Measurements from ENCODE around the gene RNF182. TPM values are rescaled to one million over a fixed set of nuclear protein-coding genes. Genes with fewer than 3 reads are reported as not detected.
"Not testable (repeated sequence)": the region's sequence is repeated elsewhere in the genome, so short reads cannot be mapped to it uniquely, and the experiment has no call there.

The RNF182 gene
- total RNA-seq, 1 donor from 2014 or later, result under 0.01 TPM

DNA sequence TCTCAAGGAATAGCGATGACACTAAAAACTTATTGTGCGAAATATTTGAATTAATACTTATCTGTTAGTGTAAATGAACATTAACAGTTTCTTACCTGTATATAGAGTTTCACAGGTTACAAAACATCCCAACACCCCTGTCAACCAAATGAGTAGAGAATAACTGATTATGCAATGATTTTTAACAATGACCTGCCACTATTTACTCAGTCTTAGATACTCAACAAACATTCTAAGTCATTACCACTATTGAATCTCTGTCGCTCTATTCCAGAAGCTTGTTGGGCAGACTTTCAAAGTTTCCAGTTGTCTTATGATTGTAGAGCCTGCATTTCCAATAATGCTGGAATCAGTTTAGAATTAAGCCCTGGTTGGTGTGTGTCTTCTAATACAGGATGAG lies 85.5 kb downstream of the RNF182 start:
- Histone ChIP-seq H3K27ac (ENCODE audit: low read depth, low read length) (no peak overlapping the region), H3K27me3 (ENCODE audit: control insufficient read depth in 3 of 3, insufficient read depth in 3 of 3, low read length in 3 of 3) (peaks cover 2 to 11% (median 3%) of the 10 kb centered on the region in 3 donors), H3K4me3 (ENCODE audit: low read length in 3 of 3) (no peak overlapping the region), H3K4me1 (ENCODE audit: control insufficient read depth in 3 of 3, insufficient read depth in 3 of 3, low read length in 3 of 3) (no peaks in the 10 kb centered on the region), H3K9me3 (ENCODE audit: control insufficient read depth in 3 of 3, low read length in 3 of 3) (peaks cover 0 to 4% (median 2%) of the 10 kb centered on the region in 3 donors), H3K9ac (ENCODE audit: low read depth in 1 of 3, low read length in 3 of 3) (no peak overlapping the region), H3K36me3 (ENCODE audit: control insufficient read depth in 3 of 3, insufficient read depth in 3 of 3, low read length in 3 of 3) (no peaks in the 10 kb centered on the region)

DNA sequence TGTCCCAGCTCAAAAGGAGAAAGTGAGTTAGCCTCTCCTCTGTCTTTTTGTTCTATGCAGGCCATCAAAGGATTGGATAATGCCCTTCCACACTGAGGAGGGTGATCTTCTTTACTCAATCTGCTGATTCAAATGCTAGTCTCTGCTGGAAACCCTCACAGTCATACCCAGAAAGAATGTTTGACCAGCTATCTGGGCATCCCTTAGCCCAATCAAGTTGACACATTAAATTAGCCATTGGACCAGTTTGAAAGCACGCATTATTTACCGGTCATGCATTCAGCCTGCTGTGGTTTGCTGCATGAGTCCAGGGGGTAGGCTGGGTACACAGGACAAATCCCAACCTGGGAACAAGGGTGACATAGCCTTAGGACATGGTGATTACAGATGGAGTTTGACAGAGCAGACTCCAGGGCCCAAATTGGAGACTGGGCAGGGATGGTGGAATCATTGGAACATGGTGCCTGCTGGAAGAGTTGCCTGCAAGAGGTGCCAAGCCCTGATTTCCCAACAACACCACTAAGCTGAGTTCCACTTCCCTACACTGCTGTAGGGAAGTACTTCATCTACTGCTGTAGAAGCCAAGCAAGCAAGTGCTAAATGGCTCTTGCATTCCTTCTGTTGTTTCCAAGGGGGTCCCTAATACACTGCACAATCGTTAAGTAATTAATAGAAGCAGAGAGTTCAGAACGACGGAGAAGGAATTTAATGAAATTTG lies 87.7 kb downstream of the RNF182 start:
- Histone ChIP-seq H3K4me1 (ENCODE audit: control insufficient read depth in 3 of 3, insufficient read depth in 3 of 3, low read length in 3 of 3) (no peaks in the 10 kb centered on the region), H3K9ac (ENCODE audit: low read depth in 1 of 3, low read length in 3 of 3) (no peak overlapping the region), H3K4me3 (ENCODE audit: low read length in 3 of 3) (no peak overlapping the region), H3K36me3 (ENCODE audit: control insufficient read depth in 3 of 3, insufficient read depth in 3 of 3, low read length in 3 of 3) (no peaks in the 10 kb centered on the region), H3K27me3 (ENCODE audit: control insufficient read depth in 3 of 3, insufficient read depth in 3 of 3, low read length in 3 of 3) (peaks cover 0 to 7% (median 6%) of the 10 kb centered on the region in 3 donors), H3K27ac (ENCODE audit: low read depth, low read length) (no peak overlapping the region), H3K9me3 (ENCODE audit: control insufficient read depth in 3 of 3, low read length in 3 of 3) (peaks cover 0 to 4% (median 2%) of the 10 kb centered on the region in 3 donors)

DNA sequence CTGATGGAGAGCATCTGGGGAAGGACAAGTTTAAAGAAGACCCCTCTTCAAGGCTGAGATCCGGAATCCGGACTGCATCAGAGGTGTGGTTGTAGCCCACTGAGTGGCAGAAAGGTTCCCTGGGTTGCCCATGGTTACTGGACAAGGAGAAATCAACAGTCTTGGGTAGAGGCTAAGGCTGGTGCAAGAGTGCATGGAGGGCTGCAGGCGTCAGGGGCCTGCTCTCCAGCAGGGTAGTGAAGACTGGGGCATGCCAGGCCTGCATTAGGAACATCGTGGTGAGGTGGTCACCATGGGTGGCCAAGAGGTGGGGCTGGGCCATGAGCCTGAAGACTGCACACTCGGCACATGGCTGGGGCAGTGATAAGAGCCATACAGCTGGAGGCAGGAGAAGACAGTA lies 91.2 kb downstream of the RNF182 start:
- no peak overlapping the region for H3K4me3 ChIP-seq (ENCODE audit: low read length in 3 of 3)
- peaks cover 0 to 6% (median 4%) of the 10 kb centered on the region in 3 donors for H3K27me3 ChIP-seq (ENCODE audit: control insufficient read depth in 3 of 3, insufficient read depth in 3 of 3, low read length in 3 of 3)
- no peak overlapping the region for H3K9ac ChIP-seq (ENCODE audit: low read depth in 1 of 3, low read length in 3 of 3)
- H3K4me1 ChIP-seq (ENCODE audit: control insufficient read depth in 3 of 3, insufficient read depth in 3 of 3, low read length in 3 of 3), result no peaks in the 10 kb centered on the region
- no peak overlapping the region for H3K27ac ChIP-seq (ENCODE audit: low read depth, low read length)
- no peaks in the 10 kb centered on the region for H3K36me3 ChIP-seq (ENCODE audit: control insufficient read depth in 3 of 3, insufficient read depth in 3 of 3, low read length in 3 of 3)
- peaks cover 0 to 4% (median 2%) of the 10 kb centered on the region in 3 donors for H3K9me3 ChIP-seq (ENCODE audit: control insufficient read depth in 3 of 3, low read length in 3 of 3)

DNA sequence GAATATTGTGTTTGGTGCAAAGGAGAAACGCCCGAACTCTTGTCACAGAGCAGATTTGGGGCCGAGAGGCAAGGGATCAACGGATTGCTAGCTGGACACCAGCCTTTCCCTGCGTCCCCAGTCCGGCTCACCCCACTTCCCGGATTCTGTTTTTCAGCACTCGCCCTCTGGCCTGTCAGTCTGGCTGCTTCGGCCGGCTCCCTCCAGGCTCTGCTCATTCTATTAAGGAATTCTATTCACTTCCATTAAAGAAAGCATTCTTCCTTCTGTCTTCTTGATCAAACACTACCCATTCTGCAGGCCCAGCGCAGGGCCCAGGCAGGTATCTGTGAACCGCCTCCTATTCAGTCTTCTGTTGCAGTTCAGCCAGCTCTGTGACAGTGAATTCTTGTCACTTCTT lies 91.7 kb downstream of the RNF182 start:
- peaks cover 0 to 4% (median 2%) of the 10 kb centered on the region in 3 donors for H3K9me3 ChIP-seq (ENCODE audit: control insufficient read depth in 3 of 3, low read length in 3 of 3)
- no peak overlapping the region for H3K27ac ChIP-seq (ENCODE audit: low read depth, low read length)
- no peaks in the 10 kb centered on the region for H3K4me1 ChIP-seq (ENCODE audit: control insufficient read depth in 3 of 3, insufficient read depth in 3 of 3, low read length in 3 of 3)
- H3K36me3 ChIP-seq (ENCODE audit: control insufficient read depth in 3 of 3, insufficient read depth in 3 of 3, low read length in 3 of 3), result no peaks in the 10 kb centered on the region
- H3K27me3 ChIP-seq (ENCODE audit: control insufficient read depth in 3 of 3, insufficient read depth in 3 of 3, low read length in 3 of 3), result peaks cover 0 to 6% (median 4%) of the 10 kb centered on the region in 3 donors
- H3K4me3 ChIP-seq (ENCODE audit: low read length in 3 of 3), result no peak overlapping the region
- H3K9ac ChIP-seq (ENCODE audit: low read depth in 1 of 3, low read length in 3 of 3), result no peak overlapping the region

DNA sequence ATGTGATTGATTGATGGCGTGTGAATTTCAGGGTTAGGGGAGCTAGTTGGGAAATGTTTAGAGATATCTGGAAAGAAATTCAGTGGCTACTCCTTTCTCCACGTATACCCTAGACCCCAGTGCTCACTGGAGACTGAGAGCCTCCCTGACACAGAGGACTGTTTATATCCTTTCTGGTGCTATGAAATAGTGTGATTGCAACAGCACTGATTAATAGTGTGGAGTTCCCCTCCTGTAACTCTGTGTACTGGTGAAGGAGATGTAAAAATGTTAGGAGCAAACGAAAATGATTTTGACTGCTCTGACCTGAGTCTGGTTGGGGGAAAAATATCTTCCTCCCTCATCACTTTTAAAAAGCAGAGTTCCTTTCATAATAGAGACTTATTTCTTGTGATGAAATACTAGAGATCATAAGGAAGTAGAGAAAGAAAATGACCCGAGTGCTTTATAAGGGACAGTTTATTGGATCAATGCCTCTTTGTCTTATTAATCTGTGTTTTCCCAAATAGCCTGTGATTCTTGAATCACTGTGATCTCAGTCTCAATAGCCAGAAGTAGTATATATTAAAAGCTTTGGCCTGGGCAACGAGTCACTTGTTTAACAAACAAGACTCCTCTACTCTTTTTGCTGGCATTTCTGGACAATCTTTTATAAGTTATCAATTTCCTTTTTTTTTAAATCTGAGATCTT lies 92.3 kb downstream of the RNF182 start:
- Histone ChIP-seq H3K9me3 (ENCODE audit: control insufficient read depth in 3 of 3, low read length in 3 of 3) (peaks cover 0 to 4% (median 2%) of the 10 kb centered on the region in 3 donors), H3K36me3 (ENCODE audit: control insufficient read depth in 3 of 3, insufficient read depth in 3 of 3, low read length in 3 of 3) (no peaks in the 10 kb centered on the region), H3K4me1 (ENCODE audit: control insufficient read depth in 3 of 3, insufficient read depth in 3 of 3, low read length in 3 of 3) (no peaks in the 10 kb centered on the region), H3K9ac (ENCODE audit: low read depth in 1 of 3, low read length in 3 of 3) (no peak overlapping the region), H3K4me3 (ENCODE audit: low read length in 3 of 3) (no peak overlapping the region), H3K27ac (ENCODE audit: low read depth, low read length) (no peak overlapping the region), H3K27me3 (ENCODE audit: control insufficient read depth in 3 of 3, insufficient read depth in 3 of 3, low read length in 3 of 3) (peaks cover 0 to 5% (median 4%) of the 10 kb centered on the region in 3 donors)

DNA sequence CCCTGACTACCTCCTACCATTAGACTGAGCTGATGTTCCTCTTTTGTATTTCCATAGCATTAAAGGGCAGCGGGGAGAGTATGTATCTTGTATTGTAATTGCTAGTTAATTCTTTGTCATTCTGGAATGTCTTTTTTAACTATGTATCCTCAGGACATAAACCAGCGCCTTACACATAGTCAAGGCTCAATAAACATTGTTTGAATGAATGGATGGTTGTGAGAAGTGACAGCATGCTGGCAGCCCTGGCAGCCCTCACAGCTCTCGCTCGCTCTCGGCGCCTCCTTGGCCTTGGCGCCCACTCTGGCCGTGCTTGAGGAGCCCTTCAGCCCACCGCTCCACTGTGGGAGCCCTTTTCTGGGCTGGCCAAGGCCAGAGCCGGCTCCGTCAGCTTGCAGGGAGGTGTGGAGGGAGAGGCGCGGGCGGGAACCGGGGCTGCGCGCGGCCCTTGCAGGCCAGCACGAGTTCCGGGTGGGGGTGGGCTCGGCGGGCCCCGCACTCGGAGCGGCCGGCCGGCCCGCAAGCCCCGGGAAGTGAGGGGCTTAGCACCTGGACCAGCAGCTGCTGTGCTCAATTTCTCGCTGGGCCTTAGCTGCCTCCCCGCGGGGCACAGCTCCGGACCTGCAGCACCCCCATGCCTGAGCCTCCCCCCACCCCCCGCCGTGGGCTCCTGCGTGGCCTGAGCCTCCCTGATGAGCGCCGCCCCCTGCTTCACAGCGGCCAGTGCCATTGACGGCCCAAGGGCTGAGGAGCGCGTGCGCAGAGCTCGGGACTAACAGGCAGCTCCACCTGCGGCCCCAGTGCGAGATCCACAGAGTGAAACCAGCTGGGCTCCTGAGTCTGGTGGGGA lies 93.1 kb downstream of the RNF182 start:
- Histone ChIP-seq H3K9ac (ENCODE audit: low read depth in 1 of 3, low read length in 3 of 3) (no peak overlapping the region), H3K4me1 (ENCODE audit: control insufficient read depth in 3 of 3, insufficient read depth in 3 of 3, low read length in 3 of 3) (no peaks in the 10 kb centered on the region), H3K9me3 (ENCODE audit: control insufficient read depth in 3 of 3, low read length in 3 of 3) (no peaks in the 10 kb centered on the region), H3K36me3 (ENCODE audit: control insufficient read depth in 3 of 3, insufficient read depth in 3 of 3, low read length in 3 of 3) (no peaks in the 10 kb centered on the region), H3K4me3 (ENCODE audit: low read length in 3 of 3) (no peak overlapping the region), H3K27me3 (ENCODE audit: control insufficient read depth in 3 of 3, insufficient read depth in 3 of 3, low read length in 3 of 3) (peaks cover 0 to 5% (median 4%) of the 10 kb centered on the region in 3 donors), H3K27ac (ENCODE audit: low read depth, low read length) (no peak overlapping the region)

DNA sequence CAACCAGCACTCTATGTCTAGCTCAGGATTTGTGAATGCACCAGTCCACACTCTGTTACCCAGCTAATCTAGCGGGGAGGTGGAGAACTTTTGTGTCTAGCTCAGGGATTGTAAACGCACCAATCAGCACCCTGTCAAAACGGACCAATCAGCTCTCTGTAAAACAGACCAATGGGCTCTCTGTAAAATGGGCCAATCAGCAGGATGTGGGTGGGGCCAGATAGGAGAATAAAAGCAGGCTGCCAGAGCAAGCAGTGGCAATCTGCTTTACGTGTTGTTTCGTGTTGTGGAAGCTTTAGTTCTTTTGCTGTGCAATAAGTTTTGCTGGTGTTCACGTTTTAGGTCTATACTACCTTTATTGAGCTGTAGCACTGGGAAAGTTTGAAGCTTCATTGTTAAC lies 93.8 kb downstream of the RNF182 start:
- not testable (repeated sequence) for H3K36me3 ChIP-seq (ENCODE audit: control insufficient read depth in 3 of 3, insufficient read depth in 3 of 3, low read length in 3 of 3); H3K4me3 ChIP-seq (ENCODE audit: low read length in 3 of 3); H3K27me3 ChIP-seq (ENCODE audit: control insufficient read depth in 3 of 3, insufficient read depth in 3 of 3, low read length in 3 of 3); H3K4me1 ChIP-seq (ENCODE audit: control insufficient read depth in 3 of 3, insufficient read depth in 3 of 3, low read length in 3 of 3); H3K27ac ChIP-seq (ENCODE audit: low read depth, low read length); H3K9me3 ChIP-seq (ENCODE audit: control insufficient read depth in 3 of 3, low read length in 3 of 3); H3K9ac ChIP-seq (ENCODE audit: low read depth in 1 of 3, low read length in 3 of 3)

DNA sequence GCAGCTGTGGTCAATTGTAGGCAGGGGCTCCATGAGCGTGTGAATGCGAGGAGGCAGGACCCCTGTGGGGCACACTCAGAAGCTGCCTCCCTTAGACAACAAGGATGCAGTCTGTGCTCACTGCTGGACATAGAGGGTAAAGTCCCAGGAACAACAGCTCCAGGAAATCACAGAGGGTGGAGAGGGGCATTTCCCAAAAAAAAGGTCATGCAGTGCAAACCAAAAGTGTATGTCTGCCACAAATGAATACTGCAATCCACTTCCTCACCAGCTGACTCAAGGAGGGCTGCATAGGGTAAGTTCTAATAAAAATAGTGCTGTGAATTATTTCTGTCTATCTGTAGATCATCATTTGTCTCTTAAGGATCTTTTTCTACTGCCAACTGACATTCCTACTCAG lies 95.8 kb downstream of the RNF182 start:
- H3K9me3 ChIP-seq (ENCODE audit: control insufficient read depth in 3 of 3, low read length in 3 of 3), result no peaks in the 10 kb centered on the region
- H3K27ac ChIP-seq (ENCODE audit: low read depth, low read length), result no peak overlapping the region
- no peaks in the 10 kb centered on the region for H3K4me1 ChIP-seq (ENCODE audit: control insufficient read depth in 3 of 3, insufficient read depth in 3 of 3, low read length in 3 of 3)
- H3K4me3 ChIP-seq (ENCODE audit: low read length in 3 of 3), result no peak overlapping the region
- H3K36me3 ChIP-seq (ENCODE audit: control insufficient read depth in 3 of 3, insufficient read depth in 3 of 3, low read length in 3 of 3), result no peaks in the 10 kb centered on the region
- H3K9ac ChIP-seq (ENCODE audit: low read depth in 1 of 3, low read length in 3 of 3), result no peak overlapping the region
- peaks cover 0 to 11% (median 9%) of the 10 kb centered on the region in 3 donors for H3K27me3 ChIP-seq (ENCODE audit: control insufficient read depth in 3 of 3, insufficient read depth in 3 of 3, low read length in 3 of 3)

DNA sequence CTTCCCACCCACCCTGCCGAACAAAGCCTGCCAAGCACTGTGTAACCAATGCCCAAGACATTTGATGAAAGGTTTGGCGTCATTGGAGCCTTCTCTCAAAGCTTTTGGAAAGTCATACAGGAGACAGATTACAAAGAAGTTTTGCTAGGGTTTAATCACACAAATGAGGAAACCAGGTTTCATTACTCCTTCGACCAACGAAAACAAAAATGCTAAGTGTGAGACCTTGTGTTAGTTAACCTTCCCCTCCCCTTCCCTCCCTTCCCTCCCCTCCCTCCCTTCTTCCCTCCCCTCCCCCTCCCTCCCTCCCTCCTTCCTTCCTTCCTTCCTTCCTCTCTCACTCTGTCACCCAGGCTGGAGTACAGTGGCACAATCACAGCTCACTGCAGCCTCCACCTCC lies 96.7 kb downstream of the RNF182 start:
- H3K9me3 ChIP-seq (ENCODE audit: control insufficient read depth in 3 of 3, low read length in 3 of 3), result no peaks in the 10 kb centered on the region
- no peaks in the 10 kb centered on the region for H3K4me1 ChIP-seq (ENCODE audit: control insufficient read depth in 3 of 3, insufficient read depth in 3 of 3, low read length in 3 of 3)
- no peaks in the 10 kb centered on the region for H3K36me3 ChIP-seq (ENCODE audit: control insufficient read depth in 3 of 3, insufficient read depth in 3 of 3, low read length in 3 of 3)
- no peak overlapping the region for H3K4me3 ChIP-seq (ENCODE audit: low read length in 3 of 3)
- no peak overlapping the region for H3K9ac ChIP-seq (ENCODE audit: low read depth in 1 of 3, low read length in 3 of 3)
- H3K27me3 ChIP-seq (ENCODE audit: control insufficient read depth in 3 of 3, insufficient read depth in 3 of 3, low read length in 3 of 3), result peaks cover 0 to 8% (median 6%) of the 10 kb centered on the region in 3 donors
- H3K27ac ChIP-seq (ENCODE audit: low read depth, low read length), result no peak overlapping the region

Data from skeletal muscle tissue (tissue), 4 donors.